Caki2 (cell line): Measurements from ENCODE around the gene MVB12B. TPM values are rescaled to one million over a fixed set of nuclear protein-coding genes. Genes with fewer than 3 reads are reported as not detected.

Experiments used
- DNase-seq: peaks from one replicate; pipeline ENCODE4 v3.0.0-alpha.2; 2015; ENCODE audit warnings: low read depth
- in situ Hi-C: cut with HindIII; loops from 2 replicates; pipeline ENCODE4 v1.10.0; 2016; ENCODE audit warnings: low sequenced_read_pairs, low pct_unique_long_range_greater_than_20kb, mixed read lengths
- total RNA-seq: library from RNA; depleted of rRNA; stranded (reverse); fragments of >200 nt; shearing (Covaris generic); gene quantifications from 2 replicates; pipeline ENCODE4 v1.2.3, GENCODE V29; 2014; ENCODE audit warnings: low replicate concordance

Gene MVB12B
- total RNA-seq, 1 experiment from 2014 or later = 6.7 TPM

GRCh38 chr9:126373241-126373640 is 46.6 kb downstream of the MVB12B start:
- DNase-seq = no peak
- in situ Hi-C loops = no loop called here

DNA sequence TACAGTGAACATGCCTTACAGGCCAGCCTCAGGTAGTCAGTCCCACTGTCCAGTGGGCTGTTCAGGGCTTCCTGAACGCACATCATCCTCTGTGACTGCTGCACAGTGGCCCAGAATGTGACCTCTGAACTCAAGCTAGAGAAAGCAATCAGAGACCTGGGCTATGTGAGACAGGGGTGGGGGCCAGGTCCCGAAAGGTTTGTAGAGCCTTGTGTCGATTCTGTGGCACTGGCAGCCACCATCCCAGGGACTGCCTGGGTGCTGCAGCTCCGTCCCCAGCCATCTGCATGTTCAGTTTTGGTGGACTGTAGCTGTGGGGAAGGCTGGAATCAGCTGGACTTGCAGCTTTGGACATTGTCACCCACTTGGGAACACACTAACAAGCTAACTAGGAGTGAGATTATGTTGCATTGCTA is 47.7 kb downstream of the MVB12B start:
- in situ Hi-C loops = no loop called here
- DNase-seq = no peak

DNA sequence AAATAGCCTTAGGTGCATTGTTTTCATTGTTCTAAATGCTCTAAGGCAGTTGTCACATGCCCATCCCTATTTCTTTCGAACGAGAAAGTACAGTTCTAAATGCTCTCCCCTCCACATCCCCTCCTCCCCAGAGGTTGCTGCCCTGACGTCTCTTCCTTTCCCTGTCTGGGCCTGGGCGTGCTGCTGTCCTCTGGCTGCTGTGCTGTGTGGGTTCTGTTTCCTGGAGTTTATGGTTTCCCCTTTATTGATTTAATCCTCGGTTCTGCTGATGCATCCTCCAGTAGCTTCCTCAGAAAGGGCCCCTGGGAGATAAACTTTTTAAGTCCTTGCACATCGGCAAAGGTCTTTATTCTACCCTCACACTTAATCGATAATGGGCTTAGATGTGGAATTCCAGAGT is 48.8 kb downstream of the MVB12B start:
- DNase-seq = no peak
- in situ Hi-C loops = no loop called here

DNA sequence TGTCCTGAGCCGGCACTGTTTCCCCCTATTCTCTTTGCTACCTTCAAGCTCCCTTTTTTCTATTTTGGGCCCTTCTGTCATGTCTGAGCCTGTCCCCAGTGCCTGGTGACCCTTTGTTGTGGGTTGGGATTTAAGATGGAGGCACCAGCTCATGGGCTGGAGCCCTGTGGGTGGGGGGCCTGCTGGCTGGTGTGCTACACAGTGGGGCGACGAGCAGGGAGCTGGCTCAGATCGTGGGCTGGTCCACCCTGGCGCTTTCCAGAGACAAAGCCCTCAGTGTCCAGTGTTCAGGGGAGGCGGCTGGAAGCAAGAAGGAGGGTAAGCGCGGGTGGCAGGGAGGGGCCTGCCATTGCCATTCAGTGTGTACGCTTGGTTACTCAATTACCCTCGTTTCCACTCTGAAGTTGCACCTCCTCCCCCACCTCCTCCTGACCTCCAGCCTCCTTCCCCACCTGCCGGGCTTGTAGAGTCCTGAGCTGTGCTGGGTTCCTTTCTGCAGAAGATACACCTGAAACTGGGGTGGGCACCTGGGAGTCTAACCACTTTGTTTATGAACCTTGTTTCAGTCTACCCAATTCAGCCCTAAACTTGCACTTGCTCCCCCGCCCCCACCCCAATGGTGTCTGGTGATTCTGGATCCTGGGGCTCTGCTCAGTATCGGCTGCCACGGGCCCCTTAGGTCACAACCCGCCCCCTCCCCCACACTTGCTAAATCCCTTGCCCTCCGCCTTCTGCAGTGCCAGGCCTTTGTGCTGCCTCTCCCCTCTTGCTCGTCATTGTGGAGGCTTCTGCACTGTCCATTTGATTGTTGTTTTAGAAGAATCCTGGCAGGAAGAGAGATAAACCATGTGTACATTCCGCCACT is 49.9 kb downstream of the MVB12B start:
- in situ Hi-C loops = no loop called here

GRCh38 chr9:126377176-126377509 is 50.5 kb downstream of the MVB12B start:
- DNase-seq = no peak
- in situ Hi-C loops = no loop called here

More for the DNA sequence above, 49.9 kb downstream of the MVB12B start:
- DNase-seq = no peak

DNA sequence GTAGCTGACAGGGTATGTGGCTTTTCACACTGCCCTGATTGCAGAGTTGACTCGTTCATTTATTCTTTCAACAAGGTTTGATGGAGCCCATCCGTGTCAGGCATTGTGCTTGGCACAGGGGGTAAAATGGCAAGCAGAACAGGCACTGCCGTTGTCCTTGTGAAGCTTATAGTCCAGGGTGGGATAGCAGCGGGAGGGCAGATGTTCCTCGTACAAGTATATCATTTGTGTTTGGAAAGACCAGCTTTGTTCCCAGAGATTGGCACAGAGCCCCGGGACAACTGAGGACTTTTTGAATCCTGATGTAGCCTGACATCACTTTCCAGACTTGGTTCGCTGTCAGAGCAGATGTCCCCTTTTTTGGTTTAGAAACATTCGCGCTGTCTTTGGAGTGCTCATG is 50.9 kb downstream of the MVB12B start:
- DNase-seq = no peak
- in situ Hi-C loops = no loop called here

DNA sequence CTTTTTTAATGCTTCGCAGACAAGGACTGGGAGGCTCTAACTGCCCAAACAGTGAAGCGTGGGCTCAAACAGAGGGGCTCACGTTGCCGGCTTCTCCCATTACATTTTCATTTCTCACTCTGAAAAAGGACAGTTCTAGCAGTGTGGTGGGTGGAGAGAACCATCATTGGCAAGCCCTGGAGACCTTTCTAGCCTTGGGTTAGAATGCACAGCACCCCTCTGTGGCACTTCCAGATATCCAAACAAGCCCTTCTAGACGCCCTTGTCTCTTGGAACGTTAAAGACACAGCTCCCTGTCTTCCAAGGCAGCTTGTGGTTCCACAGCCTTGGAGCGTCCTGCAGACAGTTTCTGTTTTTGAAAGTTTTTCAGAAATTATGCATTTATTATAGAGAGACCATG is 52.1 kb downstream of the MVB12B start:
- in situ Hi-C loops = no loop called here
- no peak for DNase-seq

DNA sequence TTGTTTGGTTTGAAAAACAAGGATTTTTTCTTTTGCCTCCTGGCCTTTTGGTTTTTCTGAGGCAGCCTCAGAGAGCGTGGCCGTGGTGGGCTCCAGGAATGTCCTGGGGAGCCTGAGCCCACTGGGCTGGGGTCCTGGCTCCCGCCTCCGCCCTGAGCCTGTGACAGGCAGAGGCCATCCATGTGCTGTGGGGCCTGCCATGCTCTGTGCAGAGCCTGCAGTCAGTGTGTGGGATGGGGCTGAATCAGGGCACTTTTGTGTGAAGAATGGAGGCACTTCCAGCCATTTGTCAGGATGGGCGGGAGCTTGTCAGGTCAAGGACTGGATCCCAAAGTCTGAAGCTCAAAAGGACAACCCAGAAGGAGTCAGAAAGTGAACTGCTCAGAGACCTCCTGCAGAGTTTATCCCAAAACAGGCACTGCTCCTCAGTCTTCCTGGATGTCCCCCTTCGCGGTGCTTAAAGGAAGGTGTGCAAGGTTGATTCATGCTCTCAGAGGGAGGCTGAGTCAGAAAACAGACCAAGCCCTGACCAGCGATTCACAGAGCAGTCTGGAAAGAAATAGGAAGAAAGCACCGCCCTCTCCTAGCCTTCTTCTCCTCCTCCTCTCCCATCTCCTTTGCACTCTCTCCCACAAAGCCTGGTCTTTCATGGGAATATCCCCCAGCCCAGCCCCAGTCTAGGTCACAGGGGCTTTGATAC is 53.2 kb downstream of the MVB12B start:
- in situ Hi-C loops = no loop called here
- DNase-seq = no peak

DNA sequence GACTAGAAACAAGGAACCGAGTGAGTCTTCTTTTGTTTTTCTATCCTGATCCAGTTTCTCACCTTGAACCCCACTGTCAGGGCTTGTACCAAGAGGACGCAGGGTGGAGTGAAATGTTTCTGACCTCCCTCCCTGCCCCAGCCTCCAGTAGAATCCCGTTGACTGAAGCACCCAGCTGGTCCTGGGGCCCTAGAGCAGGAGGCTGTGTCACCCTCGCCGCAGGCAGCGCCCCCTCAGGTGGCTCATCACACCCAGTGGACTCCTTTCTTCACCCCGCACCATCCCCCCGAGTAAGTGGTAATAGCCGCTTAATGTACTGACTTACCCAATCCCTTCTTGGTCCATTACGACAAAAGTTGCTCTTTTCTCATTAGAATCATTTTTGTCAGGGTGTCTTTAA is 53.8 kb downstream of the MVB12B start:
- DNase-seq = no peak
- in situ Hi-C loops = no loop called here

GRCh38 chr9:126381195-126381594 is 54.6 kb downstream of the MVB12B start:
- no peak for DNase-seq
- in situ Hi-C loops = no loop called here

DNA sequence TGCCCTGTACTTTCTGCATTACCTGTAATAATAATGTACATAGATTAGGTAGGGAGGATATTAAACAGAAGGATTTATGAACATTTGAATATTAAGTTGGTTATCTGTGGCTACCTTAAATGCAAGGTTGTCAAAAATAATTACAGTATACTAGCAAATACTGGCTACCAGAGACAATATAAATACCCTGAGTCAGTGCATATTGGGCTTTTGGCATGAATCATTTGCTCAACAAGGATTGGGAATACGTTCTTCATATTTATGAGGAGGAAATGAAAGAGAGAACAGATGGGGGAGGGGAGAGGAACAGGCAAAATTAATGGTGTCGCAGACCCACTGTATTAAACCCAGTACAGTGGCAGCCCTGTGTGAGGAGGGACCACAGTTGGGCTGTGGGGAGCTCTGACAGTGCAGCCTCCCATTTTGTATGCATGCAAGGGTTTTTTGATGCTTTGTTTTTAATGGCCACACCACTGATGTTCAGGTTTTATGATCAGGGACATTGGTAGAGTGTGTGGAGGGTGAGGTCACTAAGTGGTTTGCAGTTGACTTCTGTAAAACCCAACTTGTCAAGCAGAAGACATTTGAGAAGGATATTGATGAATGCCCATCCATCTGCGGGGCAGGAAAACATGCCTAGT is 56.9 kb downstream of the MVB12B start:
- in situ Hi-C loops = no loop called here
- DNase-seq = no peak

DNA sequence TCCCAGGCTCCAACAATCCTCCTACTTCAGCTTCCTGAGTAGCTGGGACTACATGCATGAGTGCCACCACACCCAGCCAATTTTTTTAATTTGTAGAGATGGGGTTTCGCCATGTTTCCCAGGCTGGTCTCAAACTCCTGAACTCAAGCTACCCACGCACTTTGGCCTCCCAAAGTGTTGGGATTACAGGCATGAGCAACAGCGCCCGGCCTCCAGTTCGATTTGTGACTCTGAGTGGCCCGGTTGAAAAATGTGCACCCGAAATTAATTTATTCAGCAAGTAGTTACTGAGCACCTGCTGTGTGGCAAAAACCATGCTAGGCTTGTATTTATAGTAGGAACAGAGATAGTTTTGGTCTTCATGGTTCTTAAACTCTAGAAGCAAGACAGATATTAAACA is 58.3 kb downstream of the MVB12B start:
- in situ Hi-C loops = no loop called here
- no peak for DNase-seq

GRCh38 chr9:126386088-126386487 is 59.5 kb downstream of the MVB12B start:
- in situ Hi-C loops = no loop called here
- DNase-seq = no peak

- in situ Hi-C loops = no loop called here
These were observed 60.1 kb downstream of the MVB12B start for GRCh38 chr9:126386776-126387175.

DNA sequence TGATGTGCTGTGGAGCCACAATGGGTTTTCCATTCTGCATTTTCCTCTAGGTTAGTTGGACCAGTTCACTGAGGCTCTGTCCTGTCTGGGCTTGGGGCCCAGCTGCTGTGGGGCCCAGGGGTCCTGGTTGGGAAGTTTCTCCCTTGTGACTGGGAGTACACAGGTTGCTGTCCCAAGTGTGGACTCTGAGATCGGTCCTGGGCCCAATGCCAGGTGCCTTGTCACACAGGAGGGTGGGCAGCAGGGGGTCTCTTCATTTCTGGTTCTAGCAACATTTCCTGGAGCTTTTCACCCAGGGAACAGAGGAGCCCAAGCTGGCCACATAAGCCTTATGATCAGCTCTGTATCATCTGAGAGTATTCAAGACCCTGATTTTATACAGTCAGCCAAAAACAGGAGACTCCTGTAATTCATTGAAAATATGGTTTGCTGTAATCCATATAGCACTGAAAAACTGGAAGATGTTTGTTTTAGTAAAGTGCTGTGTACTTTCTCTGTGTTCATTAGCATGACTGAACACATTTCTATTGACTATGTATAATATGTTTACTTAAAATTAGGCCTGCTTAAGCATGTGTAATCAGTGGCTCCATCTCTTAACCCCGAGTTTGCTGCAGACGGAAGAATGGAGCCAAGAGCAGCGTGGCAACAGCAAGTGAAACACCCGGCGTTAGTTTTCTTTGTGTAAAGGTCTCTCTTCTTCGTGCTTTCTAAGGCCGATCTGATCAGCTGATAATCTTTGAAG is 62.5 kb downstream of the MVB12B start:
- in situ Hi-C loops = no loop called here
- DNase-seq = no peak

More at GRCh38 chr9:126386776-126387175, 60.1 kb downstream of the MVB12B start:
- DNase-seq = no peak

DNA sequence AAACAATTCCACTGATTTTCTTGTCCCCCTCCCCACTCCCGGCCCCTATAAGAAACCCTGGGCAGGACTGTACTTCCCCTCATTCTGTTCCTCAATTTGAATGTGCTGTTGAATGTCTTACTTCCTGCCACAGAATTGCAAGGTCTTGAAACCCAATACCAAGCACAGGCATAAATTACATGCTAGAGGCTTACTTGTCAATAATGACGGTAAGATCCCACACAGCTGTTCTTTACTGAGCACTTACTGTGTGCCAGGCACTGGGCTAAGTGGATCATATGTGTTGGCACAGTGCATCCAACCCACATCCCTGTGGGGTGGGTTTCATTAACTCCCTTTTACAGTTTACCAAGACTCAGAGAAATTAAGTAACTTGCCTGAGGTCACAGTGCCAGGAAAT is 63.4 kb downstream of the MVB12B start:
- DNase-seq = no peak
- in situ Hi-C loops = no loop called here

- in situ Hi-C loops = no loop called here
- no peak for DNase-seq
These were observed 64.3 kb downstream of the MVB12B start for GRCh38 chr9:126390923-126391322.

DNA sequence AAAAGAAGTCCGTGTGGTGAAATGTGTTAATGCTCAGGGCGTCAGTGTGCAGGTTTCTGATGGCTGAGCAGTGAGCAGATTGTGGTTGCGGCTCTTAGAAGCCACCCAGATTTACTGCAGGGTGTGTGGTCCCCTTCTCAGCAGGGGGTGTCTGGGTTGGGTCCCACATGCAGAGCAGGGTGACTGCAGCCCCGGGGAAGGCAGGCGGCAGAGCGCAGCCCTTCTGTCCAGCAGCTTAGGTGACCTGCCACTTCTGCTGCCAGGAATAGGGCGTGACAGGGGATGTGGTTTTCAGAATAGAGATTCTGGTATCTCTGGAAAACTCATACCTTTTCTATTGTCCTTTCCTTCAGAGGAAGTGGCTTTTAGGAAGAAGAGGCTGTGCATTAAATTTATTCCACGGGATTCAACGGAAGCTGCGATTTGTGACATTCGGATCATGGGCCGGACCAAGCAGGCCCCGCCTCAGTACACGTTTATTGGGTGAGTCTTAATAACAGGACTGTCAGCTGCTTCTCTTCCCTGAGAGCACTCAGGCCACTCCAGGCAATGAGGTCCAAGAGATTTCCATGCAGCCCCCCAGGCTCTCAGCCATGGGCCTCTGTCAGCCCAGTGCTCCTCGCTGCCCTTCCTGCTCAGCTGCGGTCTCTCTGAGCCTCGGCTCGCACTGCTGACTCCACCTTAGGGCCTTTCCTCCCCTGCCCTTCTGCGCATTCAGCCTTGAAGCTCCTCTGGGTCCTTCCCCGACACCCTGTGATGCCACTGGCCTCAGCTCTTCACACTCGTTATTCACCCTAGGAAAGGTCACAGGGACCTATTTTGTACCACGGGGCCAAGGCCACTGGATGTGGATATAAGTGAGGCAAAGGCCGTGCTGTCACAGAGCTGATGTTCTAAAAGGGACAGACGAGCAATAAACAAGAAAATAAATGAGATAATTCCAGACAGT is 65.4 kb downstream of the MVB12B start:
- no peak for DNase-seq
- in situ Hi-C loops = no loop called here
